COR-L47 (cell line): Measurements from ENCODE around the gene IL22RA1.

Experiments
- DNase-seq: peaks from one replicate; lab custom pipeline; 2025; lab: John Stamatoyannopoulos, UW

IL22RA1 gene

DNA sequence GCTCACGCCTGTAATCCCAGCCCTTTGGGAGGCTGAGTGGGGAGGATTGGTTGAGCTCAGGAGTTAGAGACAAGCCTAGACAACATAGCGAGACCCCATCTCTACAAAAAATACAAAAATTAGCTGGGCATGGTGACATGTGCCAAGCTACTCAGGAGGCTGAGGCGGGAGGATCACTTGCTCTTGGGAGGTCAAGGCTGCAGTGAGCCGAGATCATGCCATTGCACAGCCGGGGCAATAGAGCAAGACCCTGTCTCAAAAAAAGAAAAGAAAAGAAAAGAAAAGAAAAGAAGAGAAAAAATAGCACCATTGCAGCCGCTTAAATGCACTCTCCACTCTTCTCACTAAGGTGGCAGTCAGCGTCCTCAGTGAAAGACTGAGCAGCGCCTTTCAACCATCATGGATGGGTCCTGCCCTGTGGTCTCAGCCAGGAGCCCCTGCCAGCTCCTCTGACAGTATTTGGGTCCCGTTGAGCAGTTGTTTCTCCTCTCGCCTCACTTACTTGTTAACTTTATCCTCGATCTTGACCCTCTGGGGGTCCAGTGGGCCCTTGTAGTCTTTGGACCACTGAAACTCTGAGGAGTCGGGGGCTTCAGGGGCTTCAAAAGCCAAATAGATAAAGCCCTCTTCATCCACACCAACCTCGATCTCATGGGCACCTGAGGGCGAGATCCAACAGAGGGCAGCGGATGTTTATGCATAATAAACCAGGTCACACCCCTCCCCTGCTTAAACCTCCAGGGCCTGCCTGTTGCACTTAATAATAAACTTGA lies 67.9 kb downstream of the IL22RA1 start:
- no peak for DNase-seq

DNA sequence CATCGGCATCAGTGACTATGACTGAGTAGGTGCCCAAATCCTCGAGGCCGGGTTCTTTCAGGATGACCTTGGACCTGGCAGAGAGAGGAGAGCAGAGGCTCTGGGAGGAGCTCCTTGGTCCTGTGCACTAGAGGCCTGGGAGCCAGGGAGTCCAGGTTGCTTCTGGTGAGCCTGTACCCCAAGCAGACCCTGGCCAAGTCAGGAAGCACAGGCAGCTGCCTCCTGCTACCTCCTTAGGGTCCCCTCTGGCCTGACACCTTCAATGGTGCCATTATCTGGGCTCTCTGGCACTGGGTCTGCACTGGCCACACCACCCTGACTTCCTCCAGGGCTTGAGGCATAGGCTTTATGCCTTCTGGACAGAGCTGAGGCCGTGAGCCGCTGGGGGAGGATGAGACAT lies 68.7 kb downstream of the IL22RA1 start:
- DNase-seq: no peak

DNA sequence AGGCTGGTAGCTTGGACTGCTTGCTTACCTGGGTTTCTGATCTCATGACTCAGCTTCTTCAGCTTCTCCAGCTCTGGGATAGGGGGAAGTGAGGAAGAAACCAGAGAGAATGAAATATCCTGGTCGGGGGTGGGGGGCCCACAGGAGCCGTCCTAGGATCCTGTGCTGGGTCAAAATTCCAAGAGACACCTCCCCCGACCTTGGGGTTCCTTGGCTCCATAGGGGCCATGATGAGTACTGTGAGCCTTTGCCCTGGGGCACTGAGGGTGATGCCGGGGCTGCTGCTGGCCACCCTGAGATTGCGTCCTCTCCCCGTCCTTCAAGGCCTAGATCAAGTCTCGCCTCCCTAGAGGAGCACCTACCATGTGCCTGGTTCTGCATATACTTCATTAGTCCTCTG lies 71.0 kb downstream of the IL22RA1 start:
- DNase-seq: no peak

DNA sequence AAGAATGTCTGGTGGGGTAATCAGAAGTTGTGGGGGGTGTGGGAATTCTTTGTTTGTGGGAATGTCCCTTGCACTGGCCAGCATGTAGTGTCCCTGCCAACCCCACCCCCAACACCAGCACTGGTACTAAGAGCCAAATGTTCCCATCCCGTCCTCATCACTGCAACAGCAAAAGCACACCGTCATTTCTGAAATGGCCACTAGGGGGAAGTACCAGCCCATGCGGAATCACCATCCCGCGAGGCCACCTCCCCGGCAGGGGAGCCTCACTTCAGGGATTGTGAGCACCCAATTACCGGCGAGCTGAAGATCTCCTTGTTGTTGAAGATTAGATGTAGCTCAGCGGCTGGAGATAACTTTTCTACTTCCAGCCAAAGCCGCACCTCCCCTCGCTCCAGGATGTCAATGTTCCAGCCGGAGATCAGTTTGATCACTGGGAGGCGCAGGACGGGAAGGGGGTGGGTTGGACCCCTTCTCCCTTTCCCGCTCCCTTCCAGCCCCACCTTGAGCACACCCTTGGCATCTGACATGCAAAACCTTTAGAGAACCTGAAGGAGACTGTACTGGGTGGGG lies 72.0 kb downstream of the IL22RA1 start:
- DNase-seq: peak; percentile 76

DNA sequence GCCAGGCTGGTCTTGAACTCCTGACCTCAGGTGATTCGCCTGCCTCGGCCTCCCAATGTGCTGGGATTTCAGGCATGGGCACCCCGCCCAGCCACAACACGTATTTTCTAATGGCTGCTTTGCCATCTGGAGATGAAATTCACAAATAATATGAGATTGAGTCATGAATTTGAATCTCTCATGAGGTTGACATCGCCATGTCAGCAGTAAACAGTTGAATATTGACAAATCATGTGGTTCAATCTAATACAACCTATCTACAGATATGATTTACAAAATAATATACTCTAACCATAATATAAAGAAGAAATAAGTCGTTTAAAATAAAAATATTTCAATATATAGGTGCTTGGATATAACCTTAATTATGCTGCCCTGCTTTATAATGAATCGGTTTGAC lies 73.1 kb downstream of the IL22RA1 start:
- no peak for DNase-seq
